Right lobe of liver (tissue), 4 donors: ENCODE measurements around the gene AREG.

Experiments
- POLR2A ChIP-seq: fragments of 450-650 bp; IDR thresholded peaks from one replicate; pipeline ENCODE4 v1.6.1; 2017; ENCODE audit warnings: antibody characterized with exemption, mild to moderate bottlenecking
- TF ChIP-seq, protein P1 (sequence below), 4 donors: fragments of 200-600 bp in 3 of 4; fragments of 450-650 bp in 1 of 4; IDR thresholded peaks; one replicate each; pipeline versions ENCODE4 v1.5.1 to v1.8.0; 2016 to 2022; ENCODE audit warnings: antibody characterized with exemption in 4 of 4, mild to moderate bottlenecking in 2 of 4
- donor health status: DM: no; HTN: no; CAD: no.
- donor health status: DM: no; HTN: no; CAD: no.
- donor health status: DM: no; HTN: yes; CAD: no.

DNA sequence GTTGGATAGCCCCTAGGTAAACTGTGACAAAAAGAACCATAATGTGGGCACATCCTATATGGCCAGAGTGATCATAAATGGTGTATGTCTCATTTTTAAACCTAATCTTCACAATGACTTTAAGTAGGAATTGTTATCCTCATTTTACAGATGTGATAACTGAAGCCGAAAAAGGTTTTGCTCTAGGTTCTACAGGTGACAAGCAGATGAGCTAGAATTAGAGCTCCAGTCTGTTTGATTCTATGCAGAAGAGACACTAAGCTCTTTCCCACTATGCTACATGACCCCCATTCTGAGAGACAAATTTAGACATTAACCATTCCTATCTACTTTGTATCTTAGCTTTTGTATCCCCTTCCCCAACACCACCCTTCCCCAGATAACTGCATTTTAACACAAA lies 2.0 kb downstream of the AREG start:
- TF ChIP-seq, protein P1, sequence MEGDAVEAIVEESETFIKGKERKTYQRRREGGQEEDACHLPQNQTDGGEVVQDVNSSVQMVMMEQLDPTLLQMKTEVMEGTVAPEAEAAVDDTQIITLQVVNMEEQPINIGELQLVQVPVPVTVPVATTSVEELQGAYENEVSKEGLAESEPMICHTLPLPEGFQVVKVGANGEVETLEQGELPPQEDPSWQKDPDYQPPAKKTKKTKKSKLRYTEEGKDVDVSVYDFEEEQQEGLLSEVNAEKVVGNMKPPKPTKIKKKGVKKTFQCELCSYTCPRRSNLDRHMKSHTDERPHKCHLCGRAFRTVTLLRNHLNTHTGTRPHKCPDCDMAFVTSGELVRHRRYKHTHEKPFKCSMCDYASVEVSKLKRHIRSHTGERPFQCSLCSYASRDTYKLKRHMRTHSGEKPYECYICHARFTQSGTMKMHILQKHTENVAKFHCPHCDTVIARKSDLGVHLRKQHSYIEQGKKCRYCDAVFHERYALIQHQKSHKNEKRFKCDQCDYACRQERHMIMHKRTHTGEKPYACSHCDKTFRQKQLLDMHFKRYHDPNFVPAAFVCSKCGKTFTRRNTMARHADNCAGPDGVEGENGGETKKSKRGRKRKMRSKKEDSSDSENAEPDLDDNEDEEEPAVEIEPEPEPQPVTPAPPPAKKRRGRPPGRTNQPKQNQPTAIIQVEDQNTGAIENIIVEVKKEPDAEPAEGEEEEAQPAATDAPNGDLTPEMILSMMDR (IDR thresholded peaks at IDR 0.05), result no peak
- no peak for TF ChIP-seq POLR2A
